ENCODE data around the gene CLEC4M. TPM values are rescaled to one million over a fixed set of nuclear protein-coding genes. Genes with fewer than 3 reads are reported as not detected.
A peak's percentile ranks its signal among the peaks of the same experiment; 100 is the strongest.

CLEC4M gene
- total RNA-seq, 1 donor from 2014 or later = not detected

DNA sequence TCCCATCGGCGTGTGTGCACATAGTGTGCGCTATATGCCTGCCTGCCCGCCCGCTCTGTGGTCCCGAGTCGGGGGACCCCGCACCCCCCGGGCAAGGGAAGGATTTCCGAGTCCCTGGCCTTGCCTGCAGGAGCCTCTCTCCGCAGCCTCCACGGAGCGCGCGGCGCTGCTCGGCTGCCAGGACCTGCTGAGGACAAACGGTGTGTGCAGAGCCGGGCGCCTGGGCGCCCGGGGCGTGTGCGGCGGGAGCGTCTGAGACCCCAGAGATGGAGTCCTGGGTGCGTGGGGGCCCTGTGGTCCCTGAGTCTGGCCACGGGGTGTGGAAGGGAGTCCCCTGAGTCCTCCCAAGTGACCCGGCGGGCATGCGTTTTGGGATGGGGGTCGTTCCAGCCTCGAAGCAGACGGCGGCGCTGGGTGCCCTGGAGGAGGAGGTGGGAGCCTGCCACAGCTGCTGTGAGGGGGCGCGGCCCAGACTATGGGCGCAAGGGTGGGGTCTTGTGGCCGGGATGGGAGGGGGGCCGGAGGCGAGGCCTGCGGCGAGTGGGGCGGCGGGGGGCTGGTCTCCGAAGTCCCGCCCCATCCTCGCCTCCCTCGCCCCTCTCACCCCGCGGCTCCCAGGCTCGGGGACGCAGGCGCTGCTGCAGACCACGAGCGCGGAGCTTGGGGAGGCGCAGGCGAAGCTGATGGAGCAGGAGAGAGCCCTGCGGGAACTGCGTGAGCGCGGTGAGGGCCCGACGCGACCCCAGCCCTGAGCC lies 25.3 kb downstream of the CLEC4M start:
- H3K9me3 Mint-ChIP-seq = peaks cover 7% of the 10 kb centered on the region
- Histone ChIP-seq H3K4me3 (peak overlapping the region; percentile 33), H3K4me2 (peak overlapping the region; percentile 64), H2AFZ (replicated peaks) (peak overlapping the region; percentile 24), H3K4me1 (peaks cover 5% of the 10 kb centered on the region), H3K9ac (no peak overlapping the region), H3K27me3 (peaks cover 92% of the 10 kb centered on the region), H3K36me3 (no peaks in the 10 kb centered on the region), H3K9me3 (ENCODE audit: low read depth) (no peaks in the 10 kb centered on the region), H4K20me1 (ENCODE audit: low read depth) (peaks cover 16% of the 10 kb centered on the region), H3F3A (ENCODE audit: low read depth) (peaks cover 10% of the 10 kb centered on the region), H3K27ac (no peak overlapping the region), H3K79me2 (ENCODE audit: low read depth) (no peaks in the 10 kb centered on the region)
- no peak overlapping the region for H3K4me3 Mint-ChIP-seq
- TF ChIP-seq EZH2phosphoT487 (IDR thresholded peaks at IDR 0.05) (peak; percentile 37), EZH2 (IDR thresholded peaks at IDR 0.05) (peak; percentile 28)
- TF ChIP-seq, protein P1, sequence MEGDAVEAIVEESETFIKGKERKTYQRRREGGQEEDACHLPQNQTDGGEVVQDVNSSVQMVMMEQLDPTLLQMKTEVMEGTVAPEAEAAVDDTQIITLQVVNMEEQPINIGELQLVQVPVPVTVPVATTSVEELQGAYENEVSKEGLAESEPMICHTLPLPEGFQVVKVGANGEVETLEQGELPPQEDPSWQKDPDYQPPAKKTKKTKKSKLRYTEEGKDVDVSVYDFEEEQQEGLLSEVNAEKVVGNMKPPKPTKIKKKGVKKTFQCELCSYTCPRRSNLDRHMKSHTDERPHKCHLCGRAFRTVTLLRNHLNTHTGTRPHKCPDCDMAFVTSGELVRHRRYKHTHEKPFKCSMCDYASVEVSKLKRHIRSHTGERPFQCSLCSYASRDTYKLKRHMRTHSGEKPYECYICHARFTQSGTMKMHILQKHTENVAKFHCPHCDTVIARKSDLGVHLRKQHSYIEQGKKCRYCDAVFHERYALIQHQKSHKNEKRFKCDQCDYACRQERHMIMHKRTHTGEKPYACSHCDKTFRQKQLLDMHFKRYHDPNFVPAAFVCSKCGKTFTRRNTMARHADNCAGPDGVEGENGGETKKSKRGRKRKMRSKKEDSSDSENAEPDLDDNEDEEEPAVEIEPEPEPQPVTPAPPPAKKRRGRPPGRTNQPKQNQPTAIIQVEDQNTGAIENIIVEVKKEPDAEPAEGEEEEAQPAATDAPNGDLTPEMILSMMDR (IDR thresholded peaks at IDR 0.05) = no peak
- no peaks in the 10 kb centered on the region for H3K36me3 Mint-ChIP-seq
- DNase-seq (ENCODE audit: low spot score) = peak; percentile 62
- peaks cover 64% of the 10 kb centered on the region for H3K27me3 Mint-ChIP-seq (ENCODE audit: insufficient read depth, low read depth)
- H3K4me1 Mint-ChIP-seq = no peaks in the 10 kb centered on the region
- H3K27ac Mint-ChIP-seq = no peak overlapping the region

DNA sequence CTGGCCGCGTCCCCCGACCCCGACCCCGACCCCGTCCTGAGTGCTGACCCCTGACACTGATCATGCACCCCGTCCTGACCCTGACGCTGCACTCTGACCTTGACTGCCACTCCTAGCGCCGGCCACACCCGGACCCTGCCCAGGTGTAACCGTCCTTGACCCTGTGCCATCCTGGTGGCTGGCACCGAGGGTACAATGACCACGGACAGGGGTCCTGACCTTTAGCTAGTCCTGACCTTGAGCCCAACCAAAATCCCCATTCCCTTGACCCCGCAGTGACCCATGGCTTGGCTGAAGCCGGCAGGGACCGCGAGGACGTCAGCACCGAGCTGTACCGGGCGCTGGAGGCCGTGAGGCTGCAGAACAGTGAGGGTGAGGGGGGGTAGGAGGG lies 25.9 kb downstream of the CLEC4M start:
- Mint-ChIP-seq H3K4me1 (no peaks in the 10 kb centered on the region), H3K27me3 (ENCODE audit: insufficient read depth, low read depth) (peaks cover 68% of the 10 kb centered on the region), H3K4me3 (peak overlapping the region; percentile 43), H3K9me3 (peaks cover 7% of the 10 kb centered on the region), H3K36me3 (no peaks in the 10 kb centered on the region), H3K27ac (no peak overlapping the region)
- peaks cover 16% of the 10 kb centered on the region for H4K20me1 ChIP-seq (ENCODE audit: low read depth)
- H3K36me3 ChIP-seq = no peaks in the 10 kb centered on the region
- no peak overlapping the region for H3K27ac ChIP-seq
- H3K9ac ChIP-seq = no peak overlapping the region
- peaks cover 10% of the 10 kb centered on the region for H3F3A ChIP-seq (ENCODE audit: low read depth)
- H3K4me1 ChIP-seq = peaks cover 5% of the 10 kb centered on the region
- H3K27me3 ChIP-seq = peaks cover 90% of the 10 kb centered on the region
- H3K9me3 ChIP-seq (ENCODE audit: low read depth) = no peaks in the 10 kb centered on the region
- TF ChIP-seq EZH2 (IDR thresholded peaks at IDR 0.05) = peak; percentile 35
- TF ChIP-seq EZH2phosphoT487 (IDR thresholded peaks at IDR 0.05) = peak; percentile 19
- TF ChIP-seq, protein P1 (IDR thresholded peaks at IDR 0.05) = no peak
- peak overlapping the region; percentile 33 for H3K4me3 ChIP-seq
- DNase-seq (ENCODE audit: low spot score) = no peak
- H3K79me2 ChIP-seq (ENCODE audit: low read depth) = no peaks in the 10 kb centered on the region
- H3K4me2 ChIP-seq = peak overlapping the region; percentile 64
- no peak overlapping the region for H2AFZ ChIP-seq (replicated peaks)

DNA sequence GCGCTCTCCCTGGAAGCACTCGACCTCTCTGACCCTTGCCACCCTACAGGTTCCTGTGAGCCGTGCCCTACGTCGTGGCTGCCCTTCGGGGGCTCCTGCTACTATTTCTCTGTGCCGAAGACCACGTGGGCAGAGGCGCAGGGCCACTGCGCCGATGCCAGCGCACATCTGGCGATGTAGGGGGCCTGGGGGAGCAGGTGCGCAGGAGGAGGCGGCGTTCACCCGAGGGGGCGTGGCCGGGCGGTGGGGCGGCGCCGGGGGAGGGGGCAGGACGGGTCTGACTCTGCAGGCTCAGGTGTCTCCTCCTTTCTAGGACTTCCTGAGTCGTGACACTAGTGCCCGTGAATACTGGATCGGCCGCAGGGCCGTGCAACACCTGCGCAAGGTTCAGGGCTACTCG lies 26.4 kb downstream of the CLEC4M start:
- Histone ChIP-seq H3K79me2 (ENCODE audit: low read depth) (no peaks in the 10 kb centered on the region), H3K4me3 (no peak overlapping the region), H3K27me3 (peaks cover 90% of the 10 kb centered on the region), H4K20me1 (ENCODE audit: low read depth) (peaks cover 16% of the 10 kb centered on the region), H2AFZ (replicated peaks) (no peak overlapping the region), H3K9me3 (ENCODE audit: low read depth) (no peaks in the 10 kb centered on the region), H3K9ac (no peak overlapping the region), H3K4me2 (peak overlapping the region; percentile 64), H3F3A (ENCODE audit: low read depth) (peaks cover 10% of the 10 kb centered on the region), H3K27ac (no peak overlapping the region), H3K36me3 (no peaks in the 10 kb centered on the region), H3K4me1 (peaks cover 5% of the 10 kb centered on the region)
- Mint-ChIP-seq H3K9me3 (peaks cover 7% of the 10 kb centered on the region), H3K4me1 (no peaks in the 10 kb centered on the region), H3K27me3 (ENCODE audit: insufficient read depth, low read depth) (peaks cover 65% of the 10 kb centered on the region), H3K36me3 (no peaks in the 10 kb centered on the region), H3K27ac (no peak overlapping the region), H3K4me3 (no peak overlapping the region)
- TF ChIP-seq, protein P1 (IDR thresholded peaks at IDR 0.05) = no peak
- TF ChIP-seq EZH2 (IDR thresholded peaks at IDR 0.05) = peak; percentile 22
- peak; percentile 39 for DNase-seq (ENCODE audit: low spot score)

Data from neural progenitor cell (in vitro differentiated cells).